K562 (cell line): ENCODE results near the gene LGSN.

Experiments used
- NR2C2 ChIP-seq, 2 experiments: fragments of 200-800 bp in 1 of 2; sonication (Bioruptor generic) in 1 of 2; sonication (generic) in 1 of 2; formaldehyde crosslinking in 1 of 2; IDR thresholded peaks; 2 replicates each; pipeline versions ENCODE4 v1.6.1 to v1.8.0; 2016 to 2022; ENCODE audit warnings: mild to moderate bottlenecking in 1 of 2, missing compliant biosample characterization in 1 of 2, missing genetic modification characterization in 1 of 2, missing genetic modification reagents in 1 of 2
- POLR2A ChIP-seq: fragments of 450-650 bp; conservative IDR thresholded peaks from 2 replicates; pipeline ENCODE4 v1.6.1; 2016
- RFX5 ChIP-seq: IDR thresholded peaks from 2 replicates; pipeline ENCODE4 v1.6.1; 2011; ENCODE audit warnings: low read depth, mild to moderate bottlenecking, improper control_type of control experiment, low read length
- TF ChIP-seq, protein P1 (sequence below): fragments of 250-450 bp; sonication (Bioruptor Pico); IDR thresholded peaks from 2 replicates; pipeline ENCODE4 v1.4.0; 2020; ENCODE audit warnings: borderline replicate concordance
- TF ChIP-seq, protein P2 (sequence below): sonication (generic); formaldehyde crosslinking; IDR thresholded peaks from 2 replicates; pipeline ENCODE4 v1.8.0; 2022; ENCODE audit warnings: mild to moderate bottlenecking, missing genetic modification reagents, borderline replicate concordance
- TF ChIP-seq, protein P3 (sequence below), 3 experiments: IDR thresholded peaks in 2 of 3; conservative IDR thresholded peaks in 1 of 3; 2 replicates each; pipeline ENCODE4 v1.5.1; 2011 to 2012; ENCODE audit warnings: low read length in 3 of 3, mild to moderate bottlenecking in 3 of 3, control low read depth in 2 of 3, improper control_type of control experiment in 1 of 3, inconsistent platforms in 1 of 3, low read depth in 1 of 3, mixed read lengths in 1 of 3, moderate library complexity in 1 of 3; ENCODE audit not compliant: insufficient read depth in 2 of 3

- no peak for TF ChIP-seq NR2C2 (CRISPR knock-in tag; IDR thresholded peaks at IDR 0.05)
- no peak for TF ChIP-seq NR2C2 (tag; IDR thresholded peaks at IDR 0.05)
- no peak for TF ChIP-seq POLR2A
- TF ChIP-seq, protein P1, sequence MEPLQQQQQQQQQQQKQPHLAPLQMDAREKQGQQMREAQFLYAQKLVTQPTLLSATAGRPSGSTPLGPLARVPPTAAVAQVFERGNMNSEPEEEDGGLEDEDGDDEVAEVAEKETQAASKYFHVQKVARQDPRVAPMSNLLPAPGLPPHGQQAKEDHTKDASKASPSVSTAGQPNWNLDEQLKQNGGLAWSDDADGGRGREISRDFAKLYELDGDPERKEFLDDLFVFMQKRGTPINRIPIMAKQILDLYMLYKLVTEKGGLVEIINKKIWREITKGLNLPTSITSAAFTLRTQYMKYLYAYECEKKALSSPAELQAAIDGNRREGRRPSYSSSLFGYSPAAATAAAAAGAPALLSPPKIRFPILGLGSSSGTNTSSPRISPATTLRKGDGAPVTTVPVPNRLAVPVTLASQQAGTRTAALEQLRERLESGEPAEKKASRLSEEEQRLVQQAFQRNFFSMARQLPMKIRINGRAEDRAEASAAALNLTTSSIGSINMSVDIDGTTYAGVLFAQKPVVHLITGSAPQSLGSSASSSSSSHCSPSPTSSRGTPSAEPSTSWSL (CRISPR knock-in tag), result no peak
- TF ChIP-seq, protein P2, sequence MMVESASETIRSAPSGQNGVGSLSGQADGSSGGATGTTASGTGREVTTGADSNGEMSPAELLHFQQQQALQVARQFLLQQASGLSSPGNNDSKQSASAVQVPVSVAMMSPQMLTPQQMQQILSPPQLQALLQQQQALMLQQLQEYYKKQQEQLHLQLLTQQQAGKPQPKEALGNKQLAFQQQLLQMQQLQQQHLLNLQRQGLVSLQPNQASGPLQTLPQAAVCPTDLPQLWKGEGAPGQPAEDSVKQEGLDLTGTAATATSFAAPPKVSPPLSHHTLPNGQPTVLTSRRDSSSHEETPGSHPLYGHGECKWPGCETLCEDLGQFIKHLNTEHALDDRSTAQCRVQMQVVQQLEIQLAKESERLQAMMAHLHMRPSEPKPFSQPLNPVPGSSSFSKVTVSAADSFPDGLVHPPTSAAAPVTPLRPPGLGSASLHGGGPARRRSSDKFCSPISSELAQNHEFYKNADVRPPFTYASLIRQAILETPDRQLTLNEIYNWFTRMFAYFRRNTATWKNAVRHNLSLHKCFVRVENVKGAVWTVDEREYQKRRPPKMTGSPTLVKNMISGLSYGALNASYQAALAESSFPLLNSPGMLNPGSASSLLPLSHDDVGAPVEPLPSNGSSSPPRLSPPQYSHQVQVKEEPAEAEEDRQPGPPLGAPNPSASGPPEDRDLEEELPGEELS (CRISPR knock-in tag), result no peak
- no peak for TF ChIP-seq RFX5
- TF ChIP-seq, protein P3, sequence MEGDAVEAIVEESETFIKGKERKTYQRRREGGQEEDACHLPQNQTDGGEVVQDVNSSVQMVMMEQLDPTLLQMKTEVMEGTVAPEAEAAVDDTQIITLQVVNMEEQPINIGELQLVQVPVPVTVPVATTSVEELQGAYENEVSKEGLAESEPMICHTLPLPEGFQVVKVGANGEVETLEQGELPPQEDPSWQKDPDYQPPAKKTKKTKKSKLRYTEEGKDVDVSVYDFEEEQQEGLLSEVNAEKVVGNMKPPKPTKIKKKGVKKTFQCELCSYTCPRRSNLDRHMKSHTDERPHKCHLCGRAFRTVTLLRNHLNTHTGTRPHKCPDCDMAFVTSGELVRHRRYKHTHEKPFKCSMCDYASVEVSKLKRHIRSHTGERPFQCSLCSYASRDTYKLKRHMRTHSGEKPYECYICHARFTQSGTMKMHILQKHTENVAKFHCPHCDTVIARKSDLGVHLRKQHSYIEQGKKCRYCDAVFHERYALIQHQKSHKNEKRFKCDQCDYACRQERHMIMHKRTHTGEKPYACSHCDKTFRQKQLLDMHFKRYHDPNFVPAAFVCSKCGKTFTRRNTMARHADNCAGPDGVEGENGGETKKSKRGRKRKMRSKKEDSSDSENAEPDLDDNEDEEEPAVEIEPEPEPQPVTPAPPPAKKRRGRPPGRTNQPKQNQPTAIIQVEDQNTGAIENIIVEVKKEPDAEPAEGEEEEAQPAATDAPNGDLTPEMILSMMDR (IDR thresholded peaks at IDR 0.05 in 2 of 3, conservative IDR thresholded peaks at IDR 0.05 in 1 of 3; ENCODE audit: insufficient read depth in 2 of 3, low read depth in 1 of 3, low read length in 3 of 3), result no peak
These were observed 2.0 kb upstream of the LGSN start for GRCh38 chr6:63321821-63322220.
